DND-41 (cell line): Measurements from ENCODE around the gene FAXDC2.
"Not testable (repeated sequence)": the region's sequence is repeated elsewhere in the genome, so short reads cannot be mapped to it uniquely, and the experiment has no call there.

Experiments used
- EZH2 ChIP-seq: IDR thresholded peaks from 3 replicates; pipeline ENCODE4 v1.6.1; 2012; ENCODE audit warnings: borderline replicate concordance, low read depth, mild to moderate bottlenecking, moderate library complexity, low read length, inconsistent platforms; ENCODE audit not compliant: severe bottlenecking
- TF ChIP-seq, protein P1 (sequence below): IDR thresholded peaks from 2 replicates; pipeline ENCODE4 v1.5.1; 2012; ENCODE audit warnings: borderline replicate concordance, low read length, moderate library complexity, mild to moderate bottlenecking; ENCODE audit not compliant: poor library complexity, severe bottlenecking; ENCODE audit errors: extremely low read depth

DNA sequence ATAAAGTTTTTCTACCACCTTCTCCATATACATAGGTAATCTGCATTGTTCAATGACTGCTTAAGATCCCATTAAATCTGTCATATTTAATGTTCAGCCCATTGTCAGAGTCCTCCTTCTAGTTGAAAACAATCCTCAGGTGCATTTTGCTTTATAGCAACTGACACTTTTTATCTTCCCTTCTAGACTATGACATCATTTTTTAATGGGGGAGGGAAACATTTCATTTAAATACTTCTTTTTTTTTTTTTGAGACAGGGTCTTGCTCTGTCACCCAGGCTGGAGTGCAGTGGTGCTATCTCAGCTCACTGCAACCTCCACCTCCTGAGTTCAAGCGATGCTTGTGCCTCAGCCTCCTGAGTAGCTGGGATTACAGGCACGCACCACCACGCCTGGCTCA, 17.6 kb downstream of the FAXDC2 start:
- TF ChIP-seq, protein P1, sequence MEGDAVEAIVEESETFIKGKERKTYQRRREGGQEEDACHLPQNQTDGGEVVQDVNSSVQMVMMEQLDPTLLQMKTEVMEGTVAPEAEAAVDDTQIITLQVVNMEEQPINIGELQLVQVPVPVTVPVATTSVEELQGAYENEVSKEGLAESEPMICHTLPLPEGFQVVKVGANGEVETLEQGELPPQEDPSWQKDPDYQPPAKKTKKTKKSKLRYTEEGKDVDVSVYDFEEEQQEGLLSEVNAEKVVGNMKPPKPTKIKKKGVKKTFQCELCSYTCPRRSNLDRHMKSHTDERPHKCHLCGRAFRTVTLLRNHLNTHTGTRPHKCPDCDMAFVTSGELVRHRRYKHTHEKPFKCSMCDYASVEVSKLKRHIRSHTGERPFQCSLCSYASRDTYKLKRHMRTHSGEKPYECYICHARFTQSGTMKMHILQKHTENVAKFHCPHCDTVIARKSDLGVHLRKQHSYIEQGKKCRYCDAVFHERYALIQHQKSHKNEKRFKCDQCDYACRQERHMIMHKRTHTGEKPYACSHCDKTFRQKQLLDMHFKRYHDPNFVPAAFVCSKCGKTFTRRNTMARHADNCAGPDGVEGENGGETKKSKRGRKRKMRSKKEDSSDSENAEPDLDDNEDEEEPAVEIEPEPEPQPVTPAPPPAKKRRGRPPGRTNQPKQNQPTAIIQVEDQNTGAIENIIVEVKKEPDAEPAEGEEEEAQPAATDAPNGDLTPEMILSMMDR, result not testable (repeated sequence)
- not testable (repeated sequence) for TF ChIP-seq EZH2
